Body of pancreas (tissue), 4 donors: ENCODE data around the gene SSNA1. TPM values are rescaled to one million over a fixed set of nuclear protein-coding genes. Genes with fewer than 3 reads are reported as not detected.

Experiments used
- ATAC-seq: fragments of 150-250 bp; one replicate; pipeline ENCODE4 v1.9.1; 2016
- DNase-seq, 4 donors: peaks; one replicate each; pipeline ENCODE4 v3.0.0-alpha.2; 2019
- H3K27ac ChIP-seq, 4 donors: fragments of 200-600 bp; sonication (generic); 1 replicate in 3 of 4; 2 replicates in 1 of 4; pipeline versions ENCODE4 v1.5.1 to v1.6.1; 2016 to 2019; ENCODE audit warnings: mild to moderate bottlenecking in 1 of 4, mixed read lengths in 1 of 4, moderate library complexity in 1 of 4
- H3K27me3 ChIP-seq, 2 donors: fragments of 200-600 bp; sonication (generic); one replicate each; pipeline ENCODE4 v1.6.0; 2016; ENCODE audit warnings: mild to moderate bottlenecking in 1 of 2
- H3K36me3 ChIP-seq, 2 donors: fragments of 200-600 bp; sonication (generic); replicated peaks in 1 of 2; 2 replicates each; pipeline ENCODE4 v1.5.1; 2016; ENCODE audit warnings: low read depth in 2 of 2; ENCODE audit not compliant: insufficient read depth in 1 of 2
- H3K4me1 ChIP-seq: fragments of 200-600 bp; sonication (generic); one replicate; pipeline ENCODE4 v1.6.0; 2016
- H3K4me3 ChIP-seq, 2 donors: fragments of 200-600 bp; sonication (generic); 1 replicate in 1 of 2; 2 replicates in 1 of 2; pipeline ENCODE4 v1.5.1; 2016 to 2019
- H3K9me3 ChIP-seq, 3 donors: fragments of 200-600 bp; sonication (generic); 1 replicate in 2 of 3; 2 replicates in 1 of 3; pipeline ENCODE4 v1.5.1; 2016
- CTCF ChIP-seq, 7 experiments: fragments of 450-650 bp in 4 of 7; fragments of 200-600 bp in 3 of 7; sonication (generic) in 3 of 7; IDR thresholded peaks; one replicate each; pipeline ENCODE4 v1.5.1; 2016 to 2019; ENCODE audit warnings: antibody characterized with exemption in 7 of 7
- POLR2A ChIP-seq, 3 donors: fragments of 450-650 bp; IDR thresholded peaks; one replicate each; pipeline ENCODE4 v1.6.1; 2016; ENCODE audit warnings: antibody characterized with exemption in 3 of 3, mild to moderate bottlenecking in 2 of 3
- WGBS, 2 donors: methylation state at CpG; one replicate each; pipeline ENCODE4 v1.1.5; 2017; 5-methylcytosine and 5-hydroxymethylcytosine counted together
- intact Hi-C: fragments of 100-400 bp; cut with DNase I; formaldehyde crosslinking; loops from one replicate; pipeline ENCODE4 v1.15.1; 2023
- total RNA-seq, 2 donors: library from RNA; depleted of rRNA; stranded (reverse); fragments of >200 nt; gene quantifications; one replicate each; pipeline ENCODE4 v1.1.0, GENCODE V29; 2016

SSNA1 gene
- total RNA-seq, 2 donors from 2014 or later, result 62.3 to 79.1 TPM

- TF ChIP-seq CTCF (IDR thresholded peaks at IDR 0.05) (no peak), POLR2A (IDR thresholded peaks at IDR 0.05) (no peak)
- DNase-seq (no peak), ATAC-seq (no peak)
- no peaks in the 10 kb centered on the region for H3K36me3 ChIP-seq
- H3K27ac ChIP-seq, result no peak overlapping the region
- intact Hi-C loops, result loop anchor here (5.0 kb wide), 1 partner anchor 32 kb away; no protein-coding TSS in a partner anchor
- H3K4me1 ChIP-seq, result peaks cover 48% of the 10 kb centered on the region
- H3K27me3 ChIP-seq, result peaks cover 0 to 33% of the 10 kb centered on the region in 2 donors
- 88 to 90% methylated on average over 16 to 29 of the region's 34 CpGs for WGBS, 2 donors
- no peaks in the 10 kb centered on the region for H3K9me3 ChIP-seq
- no peak overlapping the region for H3K4me3 ChIP-seq
Observed at GRCh38 chr9:137164370-137165249, 23.9 kb upstream of the SSNA1 start.

- Histone ChIP-seq H3K4me3 (no peak overlapping the region), H3K4me1 (peaks cover 56% of the 10 kb centered on the region), H3K27ac (no peak overlapping the region), H3K27me3 (peaks cover 0 to 27% of the 10 kb centered on the region in 2 donors), H3K9me3 (no peaks in the 10 kb centered on the region), H3K36me3 (no peaks in the 10 kb centered on the region)
- intact Hi-C loops, result loop anchor here (5.0 kb wide), 1 partner anchor 33 kb away; no protein-coding TSS in a partner anchor
- 84 to 87% methylated on average over 32 of the region's 32 CpGs for WGBS, 2 donors
- no peak for TF ChIP-seq POLR2A (IDR thresholded peaks at IDR 0.05)
- DNase-seq, result no peak
- no peak for ATAC-seq
Observed at GRCh38 chr9:137165250-137165836, 23.1 kb upstream of the SSNA1 start.

- DNase-seq, result no peak
- no peak overlapping the region for H3K4me3 ChIP-seq
- H3K27ac ChIP-seq, result no peak overlapping the region
- no peaks in the 10 kb centered on the region for H3K9me3 ChIP-seq
- TF ChIP-seq POLR2A (IDR thresholded peaks at IDR 0.05) (no peak), CTCF (IDR thresholded peaks at IDR 0.05) (no peak)
- peaks cover 55% of the 10 kb centered on the region for H3K4me1 ChIP-seq
- peaks cover 0 to 17% of the 10 kb centered on the region in 2 donors for H3K27me3 ChIP-seq
- H3K36me3 ChIP-seq, result no peaks in the 10 kb centered on the region
- ATAC-seq, result no peak
- intact Hi-C loops, result loop anchor here (5.0 kb wide), 1 partner anchor 34 kb away; no protein-coding TSS in a partner anchor
- WGBS, 2 donors, result 66 to 88% methylated on average over 9 to 21 of the region's 22 CpGs
Observed at GRCh38 chr9:137166380-137167229, 21.9 kb upstream of the SSNA1 start.

GRCh38 chr9:137167277-137167746, 21.2 kb upstream of the SSNA1 start:
- Histone ChIP-seq H3K9me3 (no peaks in the 10 kb centered on the region), H3K27me3 (peaks cover 0 to 13% of the 10 kb centered on the region in 2 donors), H3K36me3 (no peaks in the 10 kb centered on the region), H3K4me1 (peaks cover 48% of the 10 kb centered on the region), H3K4me3 (no peak overlapping the region), H3K27ac (no peak overlapping the region)
- WGBS, 2 donors, result 16 to 30% methylated on average over 14 to 43 of the region's 44 CpGs
- ATAC-seq (no peak), DNase-seq (no peak)
- TF ChIP-seq CTCF (IDR thresholded peaks at IDR 0.05), result no peak
- no peak for TF ChIP-seq POLR2A (IDR thresholded peaks at IDR 0.05)
- intact Hi-C loops, result loop anchor here (5.0 kb wide), 1 partner anchor 35 kb away; no protein-coding TSS in a partner anchor
